GM12872 (cell line): ENCODE results near the gene CAPN7.

Experiments used
- CTCF ChIP-seq: IDR thresholded peaks from 3 replicates; pipeline ENCODE4 v1.5.1; 2011; ENCODE audit warnings: low read depth, mild to moderate bottlenecking, low read length, moderate library complexity; ENCODE audit not compliant: insufficient read depth

Gene CAPN7

GRCh38 chr3:15205934-15206661, at the start of gene CAPN7:
Gene CAPN7, plus strand, starts transcription at chr3:15206246. Its CDS starts 250 bp downstream, at chr3:15206496.
- peak; percentile 60 for TF ChIP-seq CTCF

- TF ChIP-seq CTCF, result no peak
Measured at GRCh38 chr3:15157441-15157840, 48.6 kb upstream of the CAPN7 start.

- no peak for TF ChIP-seq CTCF
Measured at GRCh38 chr3:15159501-15160136, 46.4 kb upstream of the CAPN7 start.

DNA sequence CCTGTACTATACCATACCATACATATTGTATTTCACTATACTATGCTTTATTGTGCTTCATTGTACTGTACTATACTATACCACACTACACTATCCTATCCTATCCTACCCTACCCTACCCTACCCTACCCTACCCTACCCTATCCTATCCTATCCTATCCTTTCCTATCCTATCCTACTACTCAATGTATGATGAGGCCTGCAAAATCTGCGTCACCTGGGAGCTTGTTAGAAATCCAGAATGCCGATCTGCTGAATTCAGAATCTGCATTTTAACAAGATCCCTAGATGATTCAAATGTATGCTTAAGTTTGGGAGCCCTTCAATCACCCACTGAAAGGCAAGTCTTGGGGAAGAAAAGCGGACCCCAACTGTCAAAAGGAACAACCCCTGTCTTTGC, 45.4 kb upstream of the CAPN7 start:
- TF ChIP-seq CTCF, result no peak

DNA sequence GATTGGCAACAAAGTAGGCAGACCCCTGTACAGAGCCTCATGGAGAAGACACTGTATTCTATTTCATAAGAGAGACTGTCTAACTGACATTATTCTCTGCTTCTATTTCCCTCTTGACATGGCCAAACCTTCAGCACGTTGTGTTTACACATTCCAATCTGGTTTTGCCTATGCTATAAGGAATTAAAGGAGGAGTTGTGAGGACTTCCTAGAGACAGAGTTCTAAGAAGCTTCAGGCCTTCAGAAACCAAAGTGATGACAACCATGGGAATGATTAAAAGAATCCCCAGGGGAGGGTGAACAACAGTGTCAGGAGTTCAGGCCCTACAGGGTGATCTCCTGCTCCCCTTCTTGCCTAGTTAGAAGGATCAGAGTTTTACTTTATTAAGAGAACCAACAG, 44.9 kb upstream of the CAPN7 start:
- TF ChIP-seq CTCF, result no peak

DNA sequence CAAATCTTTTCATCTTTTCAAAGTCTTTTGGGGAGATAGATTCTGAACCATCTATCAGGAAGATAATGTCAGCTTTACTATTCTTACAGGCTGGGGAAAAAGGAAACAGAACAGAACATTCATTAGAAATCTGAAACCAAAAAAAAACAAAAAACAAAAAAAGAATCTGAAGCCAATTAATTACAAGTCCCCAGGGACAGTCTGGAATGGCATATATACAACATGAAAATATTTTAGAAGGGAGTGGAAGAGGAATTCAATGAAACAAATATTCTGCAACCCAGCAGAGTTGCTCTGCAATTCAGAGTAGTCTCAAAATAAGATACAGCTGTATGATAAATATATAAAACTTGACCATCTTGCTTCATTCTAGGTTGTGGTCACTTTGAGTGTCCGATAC, 41.7 kb upstream of the CAPN7 start:
- TF ChIP-seq CTCF, result no peak

DNA sequence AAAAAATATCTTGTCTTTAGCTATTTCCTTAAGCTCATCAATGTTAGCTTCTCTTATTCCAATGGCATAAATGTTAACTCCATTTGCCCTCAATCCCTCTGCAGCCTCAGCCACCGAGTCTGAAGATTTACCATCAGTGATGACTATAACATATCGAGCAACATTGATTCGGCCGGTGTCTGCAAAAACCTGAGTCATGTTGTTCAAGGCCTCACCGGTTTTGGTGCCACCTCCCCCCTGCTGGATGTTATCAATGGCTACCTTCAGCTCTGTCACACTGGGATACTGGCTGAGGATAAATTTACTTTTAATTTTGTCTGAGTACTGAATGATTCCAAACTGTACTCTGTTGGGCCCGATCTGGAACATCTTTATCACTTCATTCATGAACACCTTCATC, 41.0 kb upstream of the CAPN7 start:
- no peak for TF ChIP-seq CTCF
